Omental fat pad (tissue), 4 donors: ENCODE data around the gene SLC39A7. TPM values are rescaled to one million over a fixed set of nuclear protein-coding genes. Genes with fewer than 3 reads are reported as not detected.

ENCODE experiments used
- ATAC-seq: fragments of 150-250 bp; one replicate; pipeline ENCODE4 v1.9.1; 2016; ENCODE audit warnings: mild to moderate bottlenecking, moderate library complexity; ENCODE audit not compliant: low FRiP score
- DNase-seq: peaks from one replicate; pipeline ENCODE4 v3.0.0-alpha.2; 2019; ENCODE audit warnings: low spot score
- total RNA-seq, 4 donors: library from RNA; depleted of rRNA; stranded (reverse); fragments of >200 nt; gene quantifications; one replicate each; pipeline ENCODE4 v1.1.0, GENCODE V29; 2016
- TF ChIP-seq, protein P1 (sequence below), 3 donors: fragments of 450-650 bp; IDR thresholded peaks; one replicate each; pipeline ENCODE4 v1.5.1; 2016 to 2017; ENCODE audit warnings: antibody characterized with exemption in 3 of 3, mild to moderate bottlenecking in 3 of 3, moderate library complexity in 2 of 3

SLC39A7 gene, protein sequence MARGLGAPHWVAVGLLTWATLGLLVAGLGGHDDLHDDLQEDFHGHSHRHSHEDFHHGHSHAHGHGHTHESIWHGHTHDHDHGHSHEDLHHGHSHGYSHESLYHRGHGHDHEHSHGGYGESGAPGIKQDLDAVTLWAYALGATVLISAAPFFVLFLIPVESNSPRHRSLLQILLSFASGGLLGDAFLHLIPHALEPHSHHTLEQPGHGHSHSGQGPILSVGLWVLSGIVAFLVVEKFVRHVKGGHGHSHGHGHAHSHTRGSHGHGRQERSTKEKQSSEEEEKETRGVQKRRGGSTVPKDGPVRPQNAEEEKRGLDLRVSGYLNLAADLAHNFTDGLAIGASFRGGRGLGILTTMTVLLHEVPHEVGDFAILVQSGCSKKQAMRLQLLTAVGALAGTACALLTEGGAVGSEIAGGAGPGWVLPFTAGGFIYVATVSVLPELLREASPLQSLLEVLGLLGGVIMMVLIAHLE
- total RNA-seq: 10 to 100 TPM; 57.5 to 82.8 (median 70.1) TPM

DNA sequence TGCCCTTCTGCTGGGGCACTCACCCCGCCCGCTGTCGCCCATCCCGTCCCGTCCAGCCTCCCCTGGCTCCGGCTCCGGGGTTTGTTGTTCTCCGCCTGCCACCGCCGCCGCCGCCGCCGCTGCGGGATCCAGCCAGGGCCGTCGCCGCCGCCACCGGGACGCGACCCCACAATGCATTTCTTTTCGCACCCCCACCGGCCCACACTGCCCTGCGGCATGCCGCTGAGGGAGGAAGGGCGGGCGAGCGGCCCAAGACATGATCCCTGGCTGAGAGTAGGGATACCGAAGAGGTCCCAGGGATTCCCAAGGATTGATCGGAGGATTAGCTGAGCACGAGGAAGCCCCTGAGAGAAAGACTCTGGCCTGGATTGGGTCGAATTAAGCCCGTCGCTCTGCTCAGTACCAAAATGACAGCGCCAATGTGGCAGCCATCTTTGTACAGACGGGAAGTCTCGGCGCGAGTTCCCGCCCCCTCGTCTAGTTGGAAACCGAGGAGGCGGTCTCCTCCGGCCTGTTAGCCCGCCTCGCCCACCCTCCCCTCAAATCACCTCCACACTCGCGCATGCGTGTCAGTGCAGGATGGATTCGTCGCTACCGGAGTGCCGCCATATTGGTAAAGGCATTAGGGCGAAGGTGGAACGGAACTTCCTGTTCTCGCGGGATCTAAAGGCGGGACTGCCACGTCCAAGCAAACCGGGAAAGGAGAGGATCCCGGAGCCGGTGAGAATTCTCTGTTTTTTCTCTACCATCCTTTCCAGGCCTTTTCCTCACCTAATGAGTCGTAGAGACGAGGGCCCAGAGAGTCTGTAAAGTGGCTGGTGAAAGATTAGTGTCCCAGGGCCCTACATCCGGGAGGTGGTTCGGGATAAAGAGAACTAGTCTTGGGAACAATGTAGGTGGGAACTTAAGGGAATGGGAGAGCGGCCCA is at the start of gene SLC39A7, which contains the start of gene RXRB:
SLC39A7 (plus strand) TSS at position 649 of the 928 bp plus-strand sequence. CDS start 379 bp downstream, outside the sequence.
RXRB (minus strand) TSS at position 447 of the 928 bp plus-strand sequence; CDS start at position 258, 189 bp downstream.
- peak; percentile 97 for DNase-seq
- TF ChIP-seq, protein P1, sequence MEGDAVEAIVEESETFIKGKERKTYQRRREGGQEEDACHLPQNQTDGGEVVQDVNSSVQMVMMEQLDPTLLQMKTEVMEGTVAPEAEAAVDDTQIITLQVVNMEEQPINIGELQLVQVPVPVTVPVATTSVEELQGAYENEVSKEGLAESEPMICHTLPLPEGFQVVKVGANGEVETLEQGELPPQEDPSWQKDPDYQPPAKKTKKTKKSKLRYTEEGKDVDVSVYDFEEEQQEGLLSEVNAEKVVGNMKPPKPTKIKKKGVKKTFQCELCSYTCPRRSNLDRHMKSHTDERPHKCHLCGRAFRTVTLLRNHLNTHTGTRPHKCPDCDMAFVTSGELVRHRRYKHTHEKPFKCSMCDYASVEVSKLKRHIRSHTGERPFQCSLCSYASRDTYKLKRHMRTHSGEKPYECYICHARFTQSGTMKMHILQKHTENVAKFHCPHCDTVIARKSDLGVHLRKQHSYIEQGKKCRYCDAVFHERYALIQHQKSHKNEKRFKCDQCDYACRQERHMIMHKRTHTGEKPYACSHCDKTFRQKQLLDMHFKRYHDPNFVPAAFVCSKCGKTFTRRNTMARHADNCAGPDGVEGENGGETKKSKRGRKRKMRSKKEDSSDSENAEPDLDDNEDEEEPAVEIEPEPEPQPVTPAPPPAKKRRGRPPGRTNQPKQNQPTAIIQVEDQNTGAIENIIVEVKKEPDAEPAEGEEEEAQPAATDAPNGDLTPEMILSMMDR (IDR thresholded peaks at IDR 0.05): no peak
- ATAC-seq: peak; percentile 86

DNA sequence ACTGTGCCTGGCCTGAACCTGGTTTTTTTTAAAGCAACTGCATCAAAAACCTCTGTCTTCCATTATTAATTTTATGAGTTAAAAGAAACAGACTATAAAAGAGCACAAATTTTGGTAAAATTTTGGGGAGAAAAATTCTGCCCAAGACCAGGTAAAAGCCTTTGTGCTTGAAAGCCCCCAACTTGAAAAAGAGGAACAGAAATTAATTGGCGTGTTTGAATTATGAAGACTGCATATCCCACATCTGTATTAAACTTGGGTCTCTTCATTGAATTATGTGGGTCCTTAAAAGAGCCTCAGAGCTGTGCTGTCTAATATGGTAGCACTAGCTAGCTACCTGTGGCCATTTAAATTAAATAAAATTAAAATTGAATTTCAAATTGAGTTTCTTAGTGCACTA is 49.6 kb upstream of the SLC39A7 start:
- ATAC-seq (no peak), DNase-seq (no peak)
- TF ChIP-seq, protein P1 (IDR thresholded peaks at IDR 0.05): no peak

DNA sequence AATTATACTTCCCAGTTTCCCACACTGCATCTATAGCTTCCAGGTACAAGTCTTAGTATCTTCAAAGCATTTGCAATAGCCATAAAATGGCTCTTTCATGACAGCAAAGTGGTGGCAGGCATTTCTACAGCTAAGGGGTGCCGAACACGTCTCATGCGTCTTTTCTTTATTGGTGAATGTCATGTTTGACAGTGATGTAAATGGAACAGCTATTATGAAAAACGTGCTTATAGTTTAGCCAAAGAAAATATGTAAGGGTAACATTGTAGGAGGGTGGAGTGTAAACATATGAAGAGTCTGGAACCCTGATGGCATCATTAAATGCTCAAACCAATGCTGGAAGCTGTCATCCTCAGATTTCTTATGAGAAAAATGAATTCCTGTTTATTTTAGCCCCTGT is 46.3 kb upstream of the SLC39A7 start:
- TF ChIP-seq, protein P1 (IDR thresholded peaks at IDR 0.05): no peak
- ATAC-seq: no peak
- no peak for DNase-seq

DNA sequence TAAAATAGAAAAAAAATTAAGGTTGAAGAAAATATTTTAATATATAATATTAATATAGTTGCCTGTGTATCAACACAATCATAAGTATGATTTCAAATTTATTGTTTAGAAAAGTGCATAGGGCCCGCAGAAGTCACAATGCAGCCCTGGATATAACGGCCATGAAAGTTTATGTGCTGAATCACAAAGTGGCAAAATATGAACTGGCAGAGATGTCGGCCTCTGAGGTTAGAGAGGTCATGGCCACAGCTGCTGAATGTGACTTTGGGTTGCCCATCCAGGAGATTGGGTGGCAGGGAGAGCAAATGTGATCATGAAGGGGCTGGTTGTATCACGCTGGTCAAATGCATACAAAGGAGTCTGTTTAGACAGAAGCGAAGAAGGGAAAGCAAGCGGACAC is 44.1 kb upstream of the SLC39A7 start:
- DNase-seq (no peak), ATAC-seq (no peak)
- TF ChIP-seq, protein P1 (IDR thresholded peaks at IDR 0.05): no peak

DNA sequence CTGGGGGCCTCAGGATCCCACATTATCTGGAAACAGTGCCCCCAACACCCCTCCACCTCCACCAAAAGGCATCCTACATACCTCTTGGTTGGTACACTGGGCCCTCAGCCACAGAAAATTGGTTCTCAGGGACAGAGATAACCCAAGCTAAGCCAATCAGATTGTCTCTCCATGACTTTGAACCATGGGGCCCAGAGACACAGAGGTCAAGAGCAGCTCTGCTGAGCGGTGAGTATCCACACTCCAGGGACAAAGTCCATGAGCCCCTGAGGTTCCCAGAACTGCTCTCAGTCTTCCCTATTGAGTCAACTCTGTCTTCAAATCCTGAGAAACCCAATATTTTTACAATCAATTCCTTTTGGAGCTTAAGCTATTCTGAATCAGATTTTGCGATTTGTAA is 43.7 kb upstream of the SLC39A7 start:
- no peak for DNase-seq
- TF ChIP-seq, protein P1 (IDR thresholded peaks at IDR 0.05): no peak
- no peak for ATAC-seq

DNA sequence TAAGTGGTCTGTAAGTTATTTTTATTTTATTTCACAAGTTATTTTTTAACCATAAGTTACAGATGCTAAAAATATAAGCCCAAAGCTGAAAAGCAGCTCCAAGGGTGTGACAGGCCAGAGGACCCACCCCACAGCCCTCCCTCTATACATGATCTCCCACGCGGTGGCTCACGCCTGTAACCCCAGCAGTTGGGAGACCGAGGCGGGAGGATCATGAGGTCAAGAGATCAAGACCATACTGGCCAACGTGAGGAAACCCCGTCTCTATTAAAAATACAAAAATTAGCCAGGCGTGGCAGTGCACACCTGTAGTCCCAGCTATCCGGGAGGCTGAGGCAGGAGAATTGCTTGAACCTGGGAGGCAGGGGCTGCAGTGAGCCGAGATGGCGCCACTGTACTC is 40.6 kb upstream of the SLC39A7 start:
- ATAC-seq (no peak), DNase-seq (no peak)
- TF ChIP-seq, protein P1 (IDR thresholded peaks at IDR 0.05): no peak
